Stomach (tissue), 4 donors: ENCODE results near the gene SPNS2.

Experiments used
- EP300 ChIP-seq: sonication (generic); formaldehyde crosslinking; IDR thresholded peaks from one replicate; pipeline ENCODE4 v1.6.1; 2017; ENCODE audit warnings: antibody characterized with exemption
- POLR2AphosphoS5 ChIP-seq, 3 donors: sonication (generic); formaldehyde crosslinking; IDR thresholded peaks; one replicate each; pipeline ENCODE4 v1.6.1; 2016; ENCODE audit warnings: antibody characterized with exemption in 3 of 3

- TF ChIP-seq POLR2AphosphoS5 (IDR thresholded peaks at IDR 0.05) (no peak), EP300 (no peak)
These were observed 31.0 kb downstream of the SPNS2 start for GRCh38 chr17:4529533-4530152.
